K562 (cell line): Measurements from ENCODE around the gene TMEM87A. TPM values are rescaled to one million over a fixed set of nuclear protein-coding genes. Genes with fewer than 3 reads are reported as not detected.

Experiments
- CEBPB ChIP-seq: fragments of 450-650 bp; IDR thresholded peaks from 2 replicates; pipeline ENCODE4 v1.6.1; 2016; ENCODE audit warnings: missing genetic modification characterization, missing compliant biosample characterization
- DDX20 ChIP-seq: fragments of 450-650 bp; IDR thresholded peaks from 2 replicates; pipeline ENCODE4 v1.6.1; 2016; ENCODE audit warnings: missing genetic modification characterization, low read depth, mild to moderate bottlenecking, missing compliant biosample characterization, moderate library complexity
- EP300 ChIP-seq: IDR thresholded peaks from 2 replicates; pipeline ENCODE4 v1.6.1; 2012; ENCODE audit warnings: low read length, improper control_type of control experiment
- LCOR ChIP-seq: sonication (generic); formaldehyde crosslinking; IDR thresholded peaks from 2 replicates; pipeline ENCODE4 v1.8.0; 2022; ENCODE audit warnings: mild to moderate bottlenecking, missing genetic modification reagents
- NCOA1 ChIP-seq: fragments of 450-650 bp; IDR thresholded peaks from 2 replicates; pipeline ENCODE4 v1.6.1; 2016; ENCODE audit warnings: low read depth
- SP1 ChIP-seq: sonication (generic); formaldehyde crosslinking; IDR thresholded peaks from 2 replicates; pipeline ENCODE4 v1.8.1; 2022; ENCODE audit warnings: mild to moderate bottlenecking, missing genetic modification reagents
- ZBTB8A ChIP-seq: fragments of 450-650 bp; IDR thresholded peaks from 2 replicates; pipeline ENCODE4 v1.6.1; 2018; ENCODE audit warnings: mild to moderate bottlenecking, moderate library complexity; ENCODE audit not compliant: partially characterized antibody
- ZNF253 ChIP-seq: fragments of 250-450 bp; sonication (Bioruptor Pico); conservative IDR thresholded peaks from 2 replicates; pipeline ENCODE4 v1.6.1; 2021; ENCODE audit warnings: mild to moderate bottlenecking
- ZNF830 ChIP-seq: fragments of 250-450 bp; sonication (Bioruptor Pico); IDR thresholded peaks from 2 replicates; pipeline ENCODE4 v1.5.0; 2021; ENCODE audit warnings: mild to moderate bottlenecking
- polyA plus RNA-seq, 8 experiments: library from polyadenylated mRNA; depleted of rRNA in 4 of 8; stranded (reverse) in 5 of 8; unstranded in 3 of 8; fragments of >200 nt; fragmentation: Nextera tagmentation in 2 of 8; fragmentation: Illumina TruSeq in 1 of 8; extraction: Ambion mirVana in 2 of 8; extraction: Trizol in 1 of 8; gene quantifications; 2 replicates each; pipeline versions ENCODE4 v1.2.1 to v1.2.3, GENCODE V29; 2011 to 2014; ENCODE audit warnings: inconsistent platforms in 1 of 8, missing spikeins in 1 of 8
- total RNA-seq, 7 experiments: library from RNA; depleted of rRNA in 6 of 7; stranded (reverse); fragments of >200 nt in 6 of 7; fragmentation: Illumina TruSeq in 2 of 7; extraction: Trizol in 2 of 7; gene quantifications; 2 replicates each; pipeline versions ENCODE4 v1.2.1 to v1.2.3, GENCODE V29; 2011 to 2021; ENCODE audit warnings: low replicate concordance in 1 of 7
- TF ChIP-seq, protein P1 (sequence below): fragments of 200-600 bp; sonication (generic); IDR thresholded peaks from one replicate; pipeline ENCODE4 v1.6.1; 2012; ENCODE audit warnings: mild to moderate bottlenecking, low read depth, low read length, inconsistent platforms
- TF ChIP-seq, protein P2 (sequence below): fragments of 250-450 bp; sonication (Bioruptor Pico); IDR thresholded peaks from 2 replicates; pipeline ENCODE4 v1.5.1; 2021; ENCODE audit warnings: mild to moderate bottlenecking
- TF ChIP-seq, protein P3 (sequence below): fragments of 250-450 bp; sonication (Bioruptor Pico); IDR thresholded peaks from 2 replicates; pipeline ENCODE4 v1.8.0; 2021; ENCODE audit warnings: moderate library complexity, mild to moderate bottlenecking, inconsistent platforms

TMEM87A gene
- total and polyA plus RNA-seq, 9 of the 15 experiments (the other 6 are each of a cell fraction or from before 2014, with no cell fraction given), result 16.6 to 43.3 (median 29.6) TPM

DNA sequence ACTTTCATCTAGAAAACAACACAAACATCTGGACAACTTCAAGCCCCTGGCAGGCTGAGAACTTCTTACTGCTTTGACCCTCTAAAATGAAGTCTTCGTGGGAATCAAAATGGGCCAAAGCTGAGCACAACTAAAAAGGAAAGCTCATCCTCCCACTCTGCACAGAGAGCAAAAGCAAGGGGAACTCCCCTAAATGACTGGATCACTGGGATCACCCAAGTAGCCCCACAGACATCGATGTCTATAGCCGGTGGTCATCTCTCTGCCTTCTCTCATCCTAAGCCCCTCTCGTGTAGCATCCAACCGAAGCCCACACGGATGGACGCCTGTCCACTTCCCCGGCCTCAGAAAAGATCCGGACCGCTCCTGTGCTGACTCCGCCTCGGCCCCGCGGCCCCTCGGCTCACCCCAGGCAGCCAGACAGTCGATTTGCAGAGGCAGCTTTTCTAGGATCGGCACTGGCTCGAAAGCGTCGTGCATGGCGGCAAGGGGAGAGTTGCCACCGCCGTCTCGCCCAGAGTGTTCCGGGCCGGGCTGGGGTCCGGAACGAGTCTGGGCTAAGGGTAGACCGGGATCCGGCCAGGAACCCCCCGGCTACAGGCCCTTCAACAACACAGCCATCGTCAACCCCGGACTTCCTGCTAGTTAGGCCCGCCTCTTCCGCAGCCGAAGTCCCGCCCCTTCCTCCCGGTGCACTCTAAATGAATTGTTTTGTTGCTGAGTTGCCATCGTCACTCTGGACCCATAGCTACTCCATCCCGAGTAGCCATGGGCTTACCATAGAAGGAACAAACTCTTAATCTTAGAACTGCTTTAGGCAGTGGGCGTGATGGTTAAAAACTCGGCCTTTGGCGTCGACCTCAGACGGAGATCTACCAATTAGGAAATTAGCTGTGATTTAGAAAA lies 65.3 kb downstream of the TMEM87A start, which contains the start of gene VPS39 (continued):
- TF ChIP-seq, protein P1, sequence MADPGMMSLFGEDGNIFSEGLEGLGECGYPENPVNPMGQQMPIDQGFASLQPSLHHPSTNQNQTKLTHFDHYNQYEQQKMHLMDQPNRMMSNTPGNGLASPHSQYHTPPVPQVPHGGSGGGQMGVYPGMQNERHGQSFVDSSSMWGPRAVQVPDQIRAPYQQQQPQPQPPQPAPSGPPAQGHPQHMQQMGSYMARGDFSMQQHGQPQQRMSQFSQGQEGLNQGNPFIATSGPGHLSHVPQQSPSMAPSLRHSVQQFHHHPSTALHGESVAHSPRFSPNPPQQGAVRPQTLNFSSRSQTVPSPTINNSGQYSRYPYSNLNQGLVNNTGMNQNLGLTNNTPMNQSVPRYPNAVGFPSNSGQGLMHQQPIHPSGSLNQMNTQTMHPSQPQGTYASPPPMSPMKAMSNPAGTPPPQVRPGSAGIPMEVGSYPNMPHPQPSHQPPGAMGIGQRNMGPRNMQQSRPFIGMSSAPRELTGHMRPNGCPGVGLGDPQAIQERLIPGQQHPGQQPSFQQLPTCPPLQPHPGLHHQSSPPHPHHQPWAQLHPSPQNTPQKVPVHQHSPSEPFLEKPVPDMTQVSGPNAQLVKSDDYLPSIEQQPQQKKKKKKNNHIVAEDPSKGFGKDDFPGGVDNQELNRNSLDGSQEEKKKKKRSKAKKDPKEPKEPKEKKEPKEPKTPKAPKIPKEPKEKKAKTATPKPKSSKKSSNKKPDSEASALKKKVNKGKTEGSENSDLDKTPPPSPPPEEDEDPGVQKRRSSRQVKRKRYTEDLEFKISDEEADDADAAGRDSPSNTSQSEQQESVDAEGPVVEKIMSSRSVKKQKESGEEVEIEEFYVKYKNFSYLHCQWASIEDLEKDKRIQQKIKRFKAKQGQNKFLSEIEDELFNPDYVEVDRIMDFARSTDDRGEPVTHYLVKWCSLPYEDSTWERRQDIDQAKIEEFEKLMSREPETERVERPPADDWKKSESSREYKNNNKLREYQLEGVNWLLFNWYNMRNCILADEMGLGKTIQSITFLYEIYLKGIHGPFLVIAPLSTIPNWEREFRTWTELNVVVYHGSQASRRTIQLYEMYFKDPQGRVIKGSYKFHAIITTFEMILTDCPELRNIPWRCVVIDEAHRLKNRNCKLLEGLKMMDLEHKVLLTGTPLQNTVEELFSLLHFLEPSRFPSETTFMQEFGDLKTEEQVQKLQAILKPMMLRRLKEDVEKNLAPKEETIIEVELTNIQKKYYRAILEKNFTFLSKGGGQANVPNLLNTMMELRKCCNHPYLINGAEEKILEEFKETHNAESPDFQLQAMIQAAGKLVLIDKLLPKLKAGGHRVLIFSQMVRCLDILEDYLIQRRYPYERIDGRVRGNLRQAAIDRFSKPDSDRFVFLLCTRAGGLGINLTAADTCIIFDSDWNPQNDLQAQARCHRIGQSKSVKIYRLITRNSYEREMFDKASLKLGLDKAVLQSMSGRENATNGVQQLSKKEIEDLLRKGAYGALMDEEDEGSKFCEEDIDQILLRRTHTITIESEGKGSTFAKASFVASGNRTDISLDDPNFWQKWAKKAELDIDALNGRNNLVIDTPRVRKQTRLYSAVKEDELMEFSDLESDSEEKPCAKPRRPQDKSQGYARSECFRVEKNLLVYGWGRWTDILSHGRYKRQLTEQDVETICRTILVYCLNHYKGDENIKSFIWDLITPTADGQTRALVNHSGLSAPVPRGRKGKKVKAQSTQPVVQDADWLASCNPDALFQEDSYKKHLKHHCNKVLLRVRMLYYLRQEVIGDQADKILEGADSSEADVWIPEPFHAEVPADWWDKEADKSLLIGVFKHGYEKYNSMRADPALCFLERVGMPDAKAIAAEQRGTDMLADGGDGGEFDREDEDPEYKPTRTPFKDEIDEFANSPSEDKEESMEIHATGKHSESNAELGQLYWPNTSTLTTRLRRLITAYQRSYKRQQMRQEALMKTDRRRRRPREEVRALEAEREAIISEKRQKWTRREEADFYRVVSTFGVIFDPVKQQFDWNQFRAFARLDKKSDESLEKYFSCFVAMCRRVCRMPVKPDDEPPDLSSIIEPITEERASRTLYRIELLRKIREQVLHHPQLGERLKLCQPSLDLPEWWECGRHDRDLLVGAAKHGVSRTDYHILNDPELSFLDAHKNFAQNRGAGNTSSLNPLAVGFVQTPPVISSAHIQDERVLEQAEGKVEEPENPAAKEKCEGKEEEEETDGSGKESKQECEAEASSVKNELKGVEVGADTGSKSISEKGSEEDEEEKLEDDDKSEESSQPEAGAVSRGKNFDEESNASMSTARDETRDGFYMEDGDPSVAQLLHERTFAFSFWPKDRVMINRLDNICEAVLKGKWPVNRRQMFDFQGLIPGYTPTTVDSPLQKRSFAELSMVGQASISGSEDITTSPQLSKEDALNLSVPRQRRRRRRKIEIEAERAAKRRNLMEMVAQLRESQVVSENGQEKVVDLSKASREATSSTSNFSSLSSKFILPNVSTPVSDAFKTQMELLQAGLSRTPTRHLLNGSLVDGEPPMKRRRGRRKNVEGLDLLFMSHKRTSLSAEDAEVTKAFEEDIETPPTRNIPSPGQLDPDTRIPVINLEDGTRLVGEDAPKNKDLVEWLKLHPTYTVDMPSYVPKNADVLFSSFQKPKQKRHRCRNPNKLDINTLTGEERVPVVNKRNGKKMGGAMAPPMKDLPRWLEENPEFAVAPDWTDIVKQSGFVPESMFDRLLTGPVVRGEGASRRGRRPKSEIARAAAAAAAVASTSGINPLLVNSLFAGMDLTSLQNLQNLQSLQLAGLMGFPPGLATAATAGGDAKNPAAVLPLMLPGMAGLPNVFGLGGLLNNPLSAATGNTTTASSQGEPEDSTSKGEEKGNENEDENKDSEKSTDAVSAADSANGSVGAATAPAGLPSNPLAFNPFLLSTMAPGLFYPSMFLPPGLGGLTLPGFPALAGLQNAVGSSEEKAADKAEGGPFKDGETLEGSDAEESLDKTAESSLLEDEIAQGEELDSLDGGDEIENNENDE, result no peak
- TF ChIP-seq, protein P2, sequence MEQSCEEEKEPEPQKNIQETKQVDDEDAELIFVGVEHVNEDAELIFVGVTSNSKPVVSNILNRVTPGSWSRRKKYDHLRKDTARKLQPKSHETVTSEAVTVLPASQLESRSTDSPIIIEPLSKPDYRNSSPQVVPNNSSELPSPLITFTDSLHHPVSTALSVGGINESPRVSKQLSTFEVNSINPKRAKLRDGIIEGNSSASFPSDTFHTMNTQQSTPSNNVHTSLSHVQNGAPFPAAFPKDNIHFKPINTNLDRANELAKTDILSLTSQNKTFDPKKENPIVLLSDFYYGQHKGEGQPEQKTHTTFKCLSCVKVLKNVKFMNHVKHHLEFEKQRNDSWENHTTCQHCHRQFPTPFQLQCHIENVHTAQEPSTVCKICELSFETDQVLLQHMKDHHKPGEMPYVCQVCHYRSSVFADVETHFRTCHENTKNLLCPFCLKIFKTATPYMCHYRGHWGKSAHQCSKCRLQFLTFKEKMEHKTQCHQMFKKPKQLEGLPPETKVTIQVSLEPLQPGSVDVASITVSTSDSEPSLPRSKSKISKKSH, result no peak
- TF ChIP-seq DDX20 (tag) (no peak), NCOA1 (no peak), ZBTB8A (no peak), CEBPB (no peak), ZNF253 (CRISPR knock-in tag) (no peak), SP1 (CRISPR knock-in tag) (peak; percentile 38), EP300 (0 out of 2 replicates have a peak, but pooled peaks have one; percentile 12), ZNF830 (CRISPR knock-in tag) (0 out of 2 replicates have a peak, but pooled peaks have one; percentile 64), LCOR (CRISPR knock-in tag) (no peak)
- TF ChIP-seq, protein P3, sequence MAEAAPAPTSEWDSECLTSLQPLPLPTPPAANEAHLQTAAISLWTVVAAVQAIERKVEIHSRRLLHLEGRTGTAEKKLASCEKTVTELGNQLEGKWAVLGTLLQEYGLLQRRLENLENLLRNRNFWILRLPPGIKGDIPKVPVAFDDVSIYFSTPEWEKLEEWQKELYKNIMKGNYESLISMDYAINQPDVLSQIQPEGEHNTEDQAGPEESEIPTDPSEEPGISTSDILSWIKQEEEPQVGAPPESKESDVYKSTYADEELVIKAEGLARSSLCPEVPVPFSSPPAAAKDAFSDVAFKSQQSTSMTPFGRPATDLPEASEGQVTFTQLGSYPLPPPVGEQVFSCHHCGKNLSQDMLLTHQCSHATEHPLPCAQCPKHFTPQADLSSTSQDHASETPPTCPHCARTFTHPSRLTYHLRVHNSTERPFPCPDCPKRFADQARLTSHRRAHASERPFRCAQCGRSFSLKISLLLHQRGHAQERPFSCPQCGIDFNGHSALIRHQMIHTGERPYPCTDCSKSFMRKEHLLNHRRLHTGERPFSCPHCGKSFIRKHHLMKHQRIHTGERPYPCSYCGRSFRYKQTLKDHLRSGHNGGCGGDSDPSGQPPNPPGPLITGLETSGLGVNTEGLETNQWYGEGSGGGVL, result no peak
